Gastroesophageal sphincter (tissue), 4 donors: ENCODE results near the gene FNBP1. TPM values are rescaled to one million over a fixed set of nuclear protein-coding genes. Genes with fewer than 3 reads are reported as not detected.
A peak's percentile ranks its signal among the peaks of the same experiment; 100 is the strongest.

Experiments
- ATAC-seq: fragments of 150-250 bp; one replicate; pipeline ENCODE4 v1.9.1; 2016; ENCODE audit warnings: mild to moderate bottlenecking, moderate library complexity
- H3K27ac ChIP-seq, 4 donors: fragments of 200-600 bp; sonication (generic) in 3 of 4; 1 replicate in 3 of 4; 2 replicates in 1 of 4; pipeline ENCODE4 v1.5.1; 2016 to 2019
- H3K27me3 ChIP-seq: fragments of 200-600 bp; sonication (generic); one replicate; pipeline ENCODE4 v1.5.1; 2019
- H3K36me3 ChIP-seq, 2 donors: fragments of 200-600 bp; sonication (generic); one replicate each; pipeline ENCODE4 v1.5.1; 2019; ENCODE audit warnings: control low read depth in 1 of 2
- H3K4me1 ChIP-seq, 3 donors: fragments of 200-600 bp; sonication (generic); 1 replicate in 2 of 3; 2 replicates in 1 of 3; pipeline ENCODE4 v1.5.1; 2016 to 2019; ENCODE audit warnings: control low read depth in 2 of 3
- H3K4me3 ChIP-seq, 2 donors: fragments of 200-600 bp; sonication (generic); one replicate each; pipeline ENCODE4 v1.5.1; 2019; ENCODE audit warnings: mild to moderate bottlenecking in 1 of 2, moderate library complexity in 1 of 2
- H3K9me3 ChIP-seq, 3 donors: fragments of 200-600 bp; sonication (generic); one replicate each; pipeline ENCODE4 v1.5.1; 2017 to 2019; ENCODE audit warnings: control low read depth in 2 of 3
- EP300 ChIP-seq: sonication (generic); formaldehyde crosslinking; IDR thresholded peaks from one replicate; pipeline ENCODE4 v1.6.1; 2017; ENCODE audit warnings: antibody characterized with exemption, mild to moderate bottlenecking
- POLR2A ChIP-seq, 2 donors: fragments of 450-650 bp; IDR thresholded peaks; one replicate each; pipeline ENCODE4 v1.6.1; 2017; ENCODE audit warnings: antibody characterized with exemption in 2 of 2, mild to moderate bottlenecking in 2 of 2, moderate library complexity in 1 of 2
- POLR2AphosphoS5 ChIP-seq: sonication (generic); formaldehyde crosslinking; IDR thresholded peaks from one replicate; pipeline ENCODE4 v1.6.1; 2017; ENCODE audit warnings: antibody characterized with exemption
- WGBS, 2 donors: methylation state at CpG; one replicate each; pipeline ENCODE4 v1.1.5; 2018; ENCODE audit warnings: low coverage in 1 of 2; 5-methylcytosine and 5-hydroxymethylcytosine counted together
- total RNA-seq, 4 donors: library from RNA; depleted of rRNA; stranded (reverse); fragments of >200 nt; gene quantifications; one replicate each; pipeline ENCODE4 v1.1.0, GENCODE V29; 2016
- TF ChIP-seq, protein P1 (sequence below), 4 experiments: fragments of 200-600 bp in 2 of 4; fragments of 450-650 bp in 2 of 4; sonication (generic) in 1 of 4; IDR thresholded peaks; one replicate each; pipeline ENCODE4 v1.5.1; 2017 to 2019; ENCODE audit warnings: antibody characterized with exemption in 4 of 4, mild to moderate bottlenecking in 2 of 4, moderate library complexity in 2 of 4

FNBP1 gene
- total RNA-seq, 4 donors from 2014 or later = 119 to 343 (median 188) TPM

DNA sequence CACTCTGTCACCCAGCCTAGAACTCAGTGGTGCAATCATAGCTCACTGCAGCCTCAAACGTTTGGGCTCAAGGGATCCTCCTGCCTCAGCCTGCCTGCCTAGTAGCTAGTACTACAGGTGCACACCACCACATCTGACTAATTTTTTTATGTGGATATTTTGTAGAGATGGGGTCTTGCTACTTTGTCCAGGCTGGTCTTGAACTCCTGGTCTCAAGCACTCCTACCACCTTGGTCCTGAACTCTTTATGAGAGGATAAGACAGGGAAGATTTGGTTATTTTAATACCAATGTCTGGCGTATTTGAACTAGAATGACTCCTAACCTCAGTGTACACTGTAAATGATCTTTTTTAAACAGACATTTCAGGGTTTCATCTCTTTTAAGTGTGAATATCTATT lies 19.8 kb upstream of the FNBP1 start:
- TF ChIP-seq POLR2A (IDR thresholded peaks at IDR 0.05) (no peak), EP300 (no peak), POLR2AphosphoS5 (no peak)
- TF ChIP-seq, protein P1, sequence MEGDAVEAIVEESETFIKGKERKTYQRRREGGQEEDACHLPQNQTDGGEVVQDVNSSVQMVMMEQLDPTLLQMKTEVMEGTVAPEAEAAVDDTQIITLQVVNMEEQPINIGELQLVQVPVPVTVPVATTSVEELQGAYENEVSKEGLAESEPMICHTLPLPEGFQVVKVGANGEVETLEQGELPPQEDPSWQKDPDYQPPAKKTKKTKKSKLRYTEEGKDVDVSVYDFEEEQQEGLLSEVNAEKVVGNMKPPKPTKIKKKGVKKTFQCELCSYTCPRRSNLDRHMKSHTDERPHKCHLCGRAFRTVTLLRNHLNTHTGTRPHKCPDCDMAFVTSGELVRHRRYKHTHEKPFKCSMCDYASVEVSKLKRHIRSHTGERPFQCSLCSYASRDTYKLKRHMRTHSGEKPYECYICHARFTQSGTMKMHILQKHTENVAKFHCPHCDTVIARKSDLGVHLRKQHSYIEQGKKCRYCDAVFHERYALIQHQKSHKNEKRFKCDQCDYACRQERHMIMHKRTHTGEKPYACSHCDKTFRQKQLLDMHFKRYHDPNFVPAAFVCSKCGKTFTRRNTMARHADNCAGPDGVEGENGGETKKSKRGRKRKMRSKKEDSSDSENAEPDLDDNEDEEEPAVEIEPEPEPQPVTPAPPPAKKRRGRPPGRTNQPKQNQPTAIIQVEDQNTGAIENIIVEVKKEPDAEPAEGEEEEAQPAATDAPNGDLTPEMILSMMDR (IDR thresholded peaks at IDR 0.05) = no peak
- H3K9me3 ChIP-seq = no peaks in the 10 kb centered on the region
- peaks cover 0 to 36% (median 4%) of the 10 kb centered on the region in 3 donors for H3K4me1 ChIP-seq
- H3K27ac ChIP-seq = no peak overlapping the region
- no peak overlapping the region for H3K4me3 ChIP-seq
- H3K27me3 ChIP-seq = no peaks in the 10 kb centered on the region
- H3K36me3 ChIP-seq = peaks cover 0 to 17% of the 10 kb centered on the region in 2 donors
- ATAC-seq = no peak
- 54 to 61% methylated on average over 2 of the region's 2 CpGs for WGBS, 2 donors

DNA sequence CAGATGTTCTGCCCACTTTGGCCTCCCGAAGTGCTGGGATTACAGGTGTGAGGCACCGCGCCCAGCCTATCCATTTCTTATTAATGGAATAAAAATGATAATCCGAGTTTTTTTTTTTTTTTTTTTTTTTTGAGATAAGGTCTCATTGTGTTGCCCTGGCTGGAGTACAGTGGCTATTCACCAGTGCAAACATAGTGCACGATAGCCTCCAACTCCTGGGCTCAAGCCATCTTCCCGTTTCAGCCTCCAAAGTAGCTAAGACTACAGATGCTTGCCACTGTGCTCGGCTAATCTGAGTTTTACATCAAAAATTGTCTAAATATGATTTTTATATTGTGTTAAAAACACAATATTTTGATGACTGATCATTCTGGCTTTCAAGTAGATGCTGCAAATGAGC lies 17.3 kb upstream of the FNBP1 start:
- ATAC-seq = no peak
- Histone ChIP-seq H3K36me3 (peaks cover 0 to 17% of the 10 kb centered on the region in 2 donors), H3K9me3 (no peaks in the 10 kb centered on the region), H3K27ac (no peak overlapping the region), H3K27me3 (no peaks in the 10 kb centered on the region), H3K4me1 (peaks cover 0 to 35% (median 0%) of the 10 kb centered on the region in 3 donors), H3K4me3 (no peak overlapping the region)
- WGBS, 2 donors = 68 to 84% methylated on average over 4 to 7 of the region's 7 CpGs
- TF ChIP-seq POLR2A (IDR thresholded peaks at IDR 0.05) (no peak), POLR2AphosphoS5 (no peak), EP300 (no peak)
- TF ChIP-seq, protein P1 (IDR thresholded peaks at IDR 0.05) = no peak

DNA sequence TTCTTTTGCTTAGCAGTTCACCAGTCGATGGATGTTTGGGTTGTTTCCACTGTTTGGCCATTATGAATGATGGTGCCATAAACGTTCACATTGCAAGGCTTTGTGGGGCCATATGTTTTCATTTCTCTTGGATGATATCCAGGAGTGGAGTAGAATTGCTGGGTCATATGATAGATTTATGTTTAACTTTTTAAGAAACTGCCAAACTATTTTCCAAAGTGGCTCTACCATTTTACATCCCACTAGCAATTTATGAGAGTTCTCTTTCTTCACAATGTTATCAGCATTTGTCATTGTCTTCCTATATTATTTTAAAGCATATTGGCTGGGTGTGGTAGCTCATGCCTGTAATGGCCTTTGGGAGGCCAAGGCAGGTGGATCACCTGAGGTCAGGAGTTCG lies 15.9 kb upstream of the FNBP1 start:
- Histone ChIP-seq H3K27me3 (no peaks in the 10 kb centered on the region), H3K9me3 (no peaks in the 10 kb centered on the region), H3K36me3 (peaks cover 0 to 17% of the 10 kb centered on the region in 2 donors), H3K4me1 (peaks cover 0 to 42% (median 0%) of the 10 kb centered on the region in 3 donors), H3K27ac (no peak overlapping the region), H3K4me3 (no peak overlapping the region)
- TF ChIP-seq EP300 (no peak), POLR2AphosphoS5 (no peak), POLR2A (IDR thresholded peaks at IDR 0.05) (no peak)
- TF ChIP-seq, protein P1 (IDR thresholded peaks at IDR 0.05) = no peak
- no peak for ATAC-seq
- 0 to 37% methylated on average over 1 to 3 of the region's 3 CpGs for WGBS, 2 donors

DNA sequence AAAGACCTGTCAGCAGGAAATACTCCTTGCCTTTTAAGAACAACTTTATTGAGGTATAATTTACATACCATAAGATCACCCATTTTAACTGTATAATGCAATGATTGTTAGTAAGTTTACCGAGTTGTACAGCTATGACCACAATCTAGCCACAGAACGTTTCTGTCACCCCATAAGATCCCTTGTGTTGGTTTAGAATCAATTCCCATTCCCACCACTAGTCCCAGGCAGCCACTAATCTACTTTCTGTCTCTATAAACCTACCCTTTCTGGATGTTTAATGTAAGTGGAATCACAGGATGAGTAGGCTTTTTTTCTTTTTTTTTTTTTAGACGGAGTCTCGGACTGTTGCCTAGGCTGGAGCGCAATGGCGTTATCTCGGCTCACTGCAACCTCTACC lies 15.2 kb upstream of the FNBP1 start:
- Histone ChIP-seq H3K4me3 (no peak overlapping the region), H3K4me1 (peaks cover 0 to 42% (median under 1%) of the 10 kb centered on the region in 3 donors), H3K36me3 (peaks cover 0 to 17% of the 10 kb centered on the region in 2 donors), H3K9me3 (no peaks in the 10 kb centered on the region), H3K27me3 (no peaks in the 10 kb centered on the region), H3K27ac (no peak overlapping the region)
- 60 to 80% methylated on average over 2 to 7 of the region's 7 CpGs for WGBS, 2 donors
- no peak for TF ChIP-seq POLR2A (IDR thresholded peaks at IDR 0.05)
- TF ChIP-seq, protein P1 (IDR thresholded peaks at IDR 0.05) = peak in 1 of 4 experiments; percentile 11
- no peak for ATAC-seq

DNA sequence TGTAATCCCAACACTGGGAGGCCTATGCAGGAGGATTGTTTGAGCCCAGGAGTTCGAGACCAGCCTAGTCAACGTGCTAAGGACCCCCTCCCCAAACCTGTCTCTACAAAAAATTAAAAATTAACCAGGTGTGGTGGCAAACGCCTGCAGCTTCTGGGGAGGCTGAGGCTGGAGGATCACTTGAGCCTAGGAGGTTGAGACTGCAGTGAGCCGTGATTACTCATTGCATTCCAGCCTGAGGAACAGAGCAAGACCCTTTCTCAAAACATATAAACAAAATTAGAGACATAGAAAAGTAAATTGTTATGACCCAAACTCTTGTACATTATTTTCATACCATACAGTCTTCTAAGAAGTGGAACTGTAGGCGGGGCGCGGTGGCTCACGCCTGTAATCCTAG lies 11.8 kb upstream of the FNBP1 start:
- H3K27ac ChIP-seq = peak overlapping the region in 3 of 4 donors; percentile 27 to 95 (median 92)
- ATAC-seq = no peak
- no peak for TF ChIP-seq POLR2AphosphoS5
- TF ChIP-seq, protein P1 (IDR thresholded peaks at IDR 0.05) = no peak
- no peak for TF ChIP-seq POLR2A (IDR thresholded peaks at IDR 0.05)
- TF ChIP-seq EP300 = no peak
- no peaks in the 10 kb centered on the region for H3K27me3 ChIP-seq
- H3K4me1 ChIP-seq = peaks cover 0 to 56% (median 11%) of the 10 kb centered on the region in 3 donors
- no peaks in the 10 kb centered on the region for H3K9me3 ChIP-seq
- peaks cover 0 to 17% of the 10 kb centered on the region in 2 donors for H3K36me3 ChIP-seq
- WGBS, 2 donors = 73% methylated on average over 6 of the region's 8 CpGs; no CpG with 5 or more reads in 1 of the 2 donors
- H3K4me3 ChIP-seq = peak overlapping the region; percentile 85 to 88
